PFSK-1 (cell line): ENCODE data around the gene A1CF.

Experiments used
- FOXP2 ChIP-seq: optimal IDR thresholded peaks from 2 replicates; pipeline ENCODE3; 2011; ENCODE audit warnings: borderline replicate concordance, control low read depth, inconsistent platforms; ENCODE audit not compliant: insufficient read depth; ENCODE audit errors: extremely low read length, extremely low read depth
- POLR2AphosphoS5 ChIP-seq: IDR thresholded peaks from 2 replicates; pipeline ENCODE4 v1.6.1; 2012; ENCODE audit warnings: low read depth, mild to moderate bottlenecking, control low read depth, low read length, moderate library complexity
- TAF1 ChIP-seq: IDR thresholded peaks from 2 replicates; pipeline ENCODE4 v1.6.1; 2012; ENCODE audit warnings: low read length, control low read depth, borderline replicate concordance; ENCODE audit not compliant: insufficient read depth
- TF ChIP-seq, protein P1 (sequence below), 2 experiments: IDR thresholded peaks; 2 replicates each; pipeline versions ENCODE4 v1.6.1 to v1.8.0; 2011 to 2012; ENCODE audit warnings: low read depth in 2 of 2, low read length in 2 of 2, control low read depth in 1 of 2, inconsistent platforms in 1 of 2, mild to moderate bottlenecking in 1 of 2, moderate library complexity in 1 of 2; ENCODE audit not compliant: insufficient read depth in 1 of 2

- TF ChIP-seq, protein P1, sequence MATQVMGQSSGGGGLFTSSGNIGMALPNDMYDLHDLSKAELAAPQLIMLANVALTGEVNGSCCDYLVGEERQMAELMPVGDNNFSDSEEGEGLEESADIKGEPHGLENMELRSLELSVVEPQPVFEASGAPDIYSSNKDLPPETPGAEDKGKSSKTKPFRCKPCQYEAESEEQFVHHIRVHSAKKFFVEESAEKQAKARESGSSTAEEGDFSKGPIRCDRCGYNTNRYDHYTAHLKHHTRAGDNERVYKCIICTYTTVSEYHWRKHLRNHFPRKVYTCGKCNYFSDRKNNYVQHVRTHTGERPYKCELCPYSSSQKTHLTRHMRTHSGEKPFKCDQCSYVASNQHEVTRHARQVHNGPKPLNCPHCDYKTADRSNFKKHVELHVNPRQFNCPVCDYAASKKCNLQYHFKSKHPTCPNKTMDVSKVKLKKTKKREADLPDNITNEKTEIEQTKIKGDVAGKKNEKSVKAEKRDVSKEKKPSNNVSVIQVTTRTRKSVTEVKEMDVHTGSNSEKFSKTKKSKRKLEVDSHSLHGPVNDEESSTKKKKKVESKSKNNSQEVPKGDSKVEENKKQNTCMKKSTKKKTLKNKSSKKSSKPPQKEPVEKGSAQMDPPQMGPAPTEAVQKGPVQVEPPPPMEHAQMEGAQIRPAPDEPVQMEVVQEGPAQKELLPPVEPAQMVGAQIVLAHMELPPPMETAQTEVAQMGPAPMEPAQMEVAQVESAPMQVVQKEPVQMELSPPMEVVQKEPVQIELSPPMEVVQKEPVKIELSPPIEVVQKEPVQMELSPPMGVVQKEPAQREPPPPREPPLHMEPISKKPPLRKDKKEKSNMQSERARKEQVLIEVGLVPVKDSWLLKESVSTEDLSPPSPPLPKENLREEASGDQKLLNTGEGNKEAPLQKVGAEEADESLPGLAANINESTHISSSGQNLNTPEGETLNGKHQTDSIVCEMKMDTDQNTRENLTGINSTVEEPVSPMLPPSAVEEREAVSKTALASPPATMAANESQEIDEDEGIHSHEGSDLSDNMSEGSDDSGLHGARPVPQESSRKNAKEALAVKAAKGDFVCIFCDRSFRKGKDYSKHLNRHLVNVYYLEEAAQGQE (IDR thresholded peaks at IDR 0.05; ENCODE audit: insufficient read depth in 1 of 2, low read depth in 2 of 2, low read length in 2 of 2): no peak
- TF ChIP-seq TAF1: no peak
- TF ChIP-seq POLR2AphosphoS5: no peak
- TF ChIP-seq FOXP2: no peak
These were observed 10.7 kb downstream of the A1CF start for GRCh38 chr10:50874723-50875122.
